Liver (tissue), 9 donors: ENCODE measurements around the gene MANBA. TPM values are rescaled to one million over a fixed set of nuclear protein-coding genes. Genes with fewer than 3 reads are reported as not detected.

Source experiments
- DNase-seq: peaks from one replicate; pipeline ENCODE4 v3.0.0-alpha.2; 2017; ENCODE audit warnings: low spot score
- H3K27ac ChIP-seq, 2 donors: one replicate each; pipeline ENCODE4 v1.7.0; 2013; ENCODE audit warnings: inconsistent platforms in 2 of 2, low read length in 2 of 2, control low read depth in 1 of 2, low read depth in 1 of 2, mild to moderate bottlenecking in 1 of 2
- H3K27me3 ChIP-seq, 4 donors: one replicate each; pipeline versions ENCODE4 v1.6.1 to v1.7.0; 2013; ENCODE audit warnings: low read length in 3 of 4, inconsistent platforms in 1 of 4, mild to moderate bottlenecking in 1 of 4, moderate library complexity in 1 of 4; ENCODE audit not compliant: control insufficient read depth in 4 of 4, insufficient read depth in 4 of 4
- H3K36me3 ChIP-seq, 4 donors: one replicate each; pipeline versions ENCODE4 v1.6.1 to v1.7.0; 2013; ENCODE audit warnings: low read length in 3 of 4, mild to moderate bottlenecking in 3 of 4, low read depth in 1 of 4, moderate library complexity in 1 of 4; ENCODE audit not compliant: control insufficient read depth in 4 of 4, insufficient read depth in 3 of 4
- H3K4me1 ChIP-seq, 4 donors: one replicate each; pipeline versions ENCODE4 v1.6.1 to v1.7.0; 2013; ENCODE audit warnings: low read length in 3 of 4, mild to moderate bottlenecking in 3 of 4, moderate library complexity in 1 of 4; ENCODE audit not compliant: control insufficient read depth in 4 of 4, insufficient read depth in 4 of 4
- H3K4me3 ChIP-seq, 3 donors: one replicate each; pipeline versions ENCODE4 v1.6.1 to v1.7.0; 2013; ENCODE audit warnings: low read length in 3 of 3, control low read depth in 1 of 3, low read depth in 1 of 3, mild to moderate bottlenecking in 1 of 3
- H3K9ac ChIP-seq, 2 donors: one replicate each; pipeline ENCODE4 v1.7.0; 2013; ENCODE audit warnings: low read length in 2 of 2, mild to moderate bottlenecking in 2 of 2, moderate library complexity in 2 of 2, control low read depth in 1 of 2, low read depth in 1 of 2
- H3K9me3 ChIP-seq, 4 donors: one replicate each; pipeline versions ENCODE4 v1.6.1 to v1.7.0; 2013; ENCODE audit warnings: low read length in 3 of 4; ENCODE audit not compliant: control insufficient read depth in 4 of 4
- EGR1 ChIP-seq, 2 donors: IDR thresholded peaks; 2 replicates each; pipeline ENCODE4 v1.6.1; 2016 to 2018; ENCODE audit warnings: antibody characterized with exemption in 2 of 2, low read depth in 2 of 2
- FOXA1 ChIP-seq: IDR thresholded peaks from 2 replicates; pipeline ENCODE4 v1.6.1; 2016; ENCODE audit warnings: antibody characterized with exemption
- FOXA2 ChIP-seq: IDR thresholded peaks from 2 replicates; pipeline ENCODE4 v1.6.1; 2016; ENCODE audit warnings: antibody characterized with exemption
- GABPA ChIP-seq, 2 donors: IDR thresholded peaks in 1 of 2; conservative IDR thresholded peaks in 1 of 2; 2 replicates each; pipeline ENCODE4 v1.6.1; 2016; ENCODE audit warnings: antibody characterized with exemption in 2 of 2, mild to moderate bottlenecking in 1 of 2, moderate library complexity in 1 of 2
- HNF4A ChIP-seq, 2 donors: conservative IDR thresholded peaks; 2 replicates each; pipeline ENCODE4 v1.6.1; 2016; ENCODE audit warnings: antibody characterized with exemption in 2 of 2, mild to moderate bottlenecking in 2 of 2
- HNF4G ChIP-seq: IDR thresholded peaks from 2 replicates; pipeline ENCODE4 v1.6.1; 2016; ENCODE audit warnings: antibody characterized with exemption
- JUND ChIP-seq, 2 donors: IDR thresholded peaks; 2 replicates each; pipeline ENCODE4 v1.6.1; 2016; ENCODE audit warnings: antibody characterized with exemption in 2 of 2
- NR2F2 ChIP-seq: IDR thresholded peaks from 2 replicates; pipeline ENCODE4 v1.6.1; 2016; ENCODE audit warnings: antibody characterized with exemption
- RAD21 ChIP-seq, 2 donors: IDR thresholded peaks; 2 replicates each; pipeline ENCODE4 v1.6.1; 2016; ENCODE audit warnings: antibody characterized with exemption in 2 of 2, mild to moderate bottlenecking in 2 of 2
- RXRA ChIP-seq, 2 donors: IDR thresholded peaks; 2 replicates each; pipeline ENCODE4 v1.6.1; 2017 to 2018; ENCODE audit warnings: antibody characterized with exemption in 2 of 2, mild to moderate bottlenecking in 1 of 2
- SP1 ChIP-seq: IDR thresholded peaks from 2 replicates; pipeline ENCODE4 v1.6.1; 2018; ENCODE audit warnings: antibody characterized with exemption, mild to moderate bottlenecking
- TAF1 ChIP-seq: conservative IDR thresholded peaks from 2 replicates; pipeline ENCODE4 v1.6.1; 2016; ENCODE audit warnings: antibody characterized with exemption, mild to moderate bottlenecking
- YY1 ChIP-seq: IDR thresholded peaks from 2 replicates; pipeline ENCODE4 v1.6.1; 2016; ENCODE audit warnings: antibody characterized with exemption, mild to moderate bottlenecking
- WGBS: extraction: QIAGEN DNeasy Blood & Tissue Kit; methylation state at CpG from one replicate; pipeline ENCODE4 v1.1.7; 2013; 5-methylcytosine and 5-hydroxymethylcytosine counted together
- polyA plus RNA-seq, 2 donors: library from polyadenylated mRNA; stranded (reverse) in 1 of 2; unstranded in 1 of 2; fragments of 200-250 nt in 1 of 2; fragments of >200 nt in 1 of 2; fragmentation: Nextera tagmentation in 1 of 2; extraction: Ambion mirVana in 1 of 2; gene quantifications; one replicate each; pipeline versions ENCODE4 v1.2.1 to v1.2.3, GENCODE V29; 2013 to 2015
- total RNA-seq, 2 donors: library from RNA; depleted of rRNA; stranded (reverse); fragments of >200 nt; gene quantifications; one replicate each; pipeline ENCODE4 v1.2.3, GENCODE V29; 2014
- TF ChIP-seq, protein P1 (sequence below): fragments of 150-350 bp; IDR thresholded peaks from 2 replicates; pipeline ENCODE4 v1.5.1; 2017; ENCODE audit warnings: improper control_type of control experiment, low read depth, low read length; ENCODE audit not compliant: missing input control
- TF ChIP-seq, protein P2 (sequence below): IDR thresholded peaks from 2 replicates; pipeline ENCODE4 v1.6.1; 2016; ENCODE audit warnings: antibody characterized with exemption
- TF ChIP-seq, protein P3 (sequence below): IDR thresholded peaks from 2 replicates; pipeline ENCODE4 v1.6.1; 2016; ENCODE audit warnings: antibody characterized with exemption
- TF ChIP-seq, protein P4 (sequence below): IDR thresholded peaks from 2 replicates; pipeline ENCODE4 v1.6.1; 2016; ENCODE audit warnings: antibody characterized with exemption
- TF ChIP-seq, protein P5 (sequence below): IDR thresholded peaks from 2 replicates; pipeline ENCODE4 v1.6.1; 2016; ENCODE audit warnings: antibody characterized with exemption, mild to moderate bottlenecking
- donor health status: healthy.
- donor health status: healthy.
- donor health status: healthy.
- donor health status: healthy.
- donor health status: healthy.

Gene MANBA
- total and polyA plus RNA-seq, 4 donors = 7.1 to 24.2 (median 15.5) TPM

DNA sequence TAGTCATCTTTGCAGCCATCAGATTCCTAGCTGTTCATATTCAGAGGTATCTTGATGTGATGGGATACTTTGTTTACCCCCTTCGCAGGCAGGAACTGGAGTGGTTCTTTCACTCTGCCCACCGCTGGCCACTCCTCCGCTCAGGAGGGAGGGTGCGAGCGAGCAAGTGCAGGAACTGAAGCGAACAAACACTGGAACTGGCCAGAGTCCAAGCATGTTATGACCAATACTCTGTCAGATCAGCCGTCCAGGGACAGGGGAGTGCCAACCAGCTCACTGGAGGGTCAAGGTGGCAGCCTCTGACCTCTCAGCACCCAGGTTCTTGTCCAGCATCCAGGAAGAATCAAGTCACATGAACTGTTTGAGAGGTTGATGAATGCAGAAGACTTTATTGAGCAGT lies 18.0 kb upstream of the MANBA start (continued):
- TF ChIP-seq, protein P1, sequence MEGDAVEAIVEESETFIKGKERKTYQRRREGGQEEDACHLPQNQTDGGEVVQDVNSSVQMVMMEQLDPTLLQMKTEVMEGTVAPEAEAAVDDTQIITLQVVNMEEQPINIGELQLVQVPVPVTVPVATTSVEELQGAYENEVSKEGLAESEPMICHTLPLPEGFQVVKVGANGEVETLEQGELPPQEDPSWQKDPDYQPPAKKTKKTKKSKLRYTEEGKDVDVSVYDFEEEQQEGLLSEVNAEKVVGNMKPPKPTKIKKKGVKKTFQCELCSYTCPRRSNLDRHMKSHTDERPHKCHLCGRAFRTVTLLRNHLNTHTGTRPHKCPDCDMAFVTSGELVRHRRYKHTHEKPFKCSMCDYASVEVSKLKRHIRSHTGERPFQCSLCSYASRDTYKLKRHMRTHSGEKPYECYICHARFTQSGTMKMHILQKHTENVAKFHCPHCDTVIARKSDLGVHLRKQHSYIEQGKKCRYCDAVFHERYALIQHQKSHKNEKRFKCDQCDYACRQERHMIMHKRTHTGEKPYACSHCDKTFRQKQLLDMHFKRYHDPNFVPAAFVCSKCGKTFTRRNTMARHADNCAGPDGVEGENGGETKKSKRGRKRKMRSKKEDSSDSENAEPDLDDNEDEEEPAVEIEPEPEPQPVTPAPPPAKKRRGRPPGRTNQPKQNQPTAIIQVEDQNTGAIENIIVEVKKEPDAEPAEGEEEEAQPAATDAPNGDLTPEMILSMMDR = no peak
- TF ChIP-seq RXRA (IDR thresholded peaks at IDR 0.05) (peak; percentile 34 to 75), SP1 (peak; percentile 19)

DNA sequence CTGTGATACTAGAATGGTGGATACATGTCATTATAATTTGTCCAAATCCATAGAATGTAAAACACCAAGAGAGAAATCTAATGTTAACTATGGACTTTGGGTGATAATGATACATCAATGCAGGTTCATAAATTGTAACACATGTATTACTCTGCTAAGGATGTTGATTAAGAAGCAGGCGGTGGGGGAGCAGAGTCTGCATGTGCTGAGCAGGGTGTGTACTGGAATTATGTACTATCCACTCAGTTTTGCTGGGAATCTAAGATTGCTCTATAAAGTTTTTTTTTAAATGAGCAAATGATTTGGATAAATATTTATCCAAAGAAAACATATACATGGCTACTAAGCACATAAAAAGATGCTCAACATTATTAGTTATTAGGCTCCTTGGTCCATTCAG lies 15.0 kb upstream of the MANBA start:
- H3K9me3 ChIP-seq = no peaks in the 10 kb centered on the region
- H3K4me1 ChIP-seq = peaks cover 0 to 6% (median 0%) of the 10 kb centered on the region in 4 donors
- H3K27me3 ChIP-seq = no peaks in the 10 kb centered on the region
- no peak overlapping the region for H3K9ac ChIP-seq
- no peak overlapping the region for H3K27ac ChIP-seq
- no peak for TF ChIP-seq JUND (IDR thresholded peaks at IDR 0.05)
- TF ChIP-seq, protein P2, sequence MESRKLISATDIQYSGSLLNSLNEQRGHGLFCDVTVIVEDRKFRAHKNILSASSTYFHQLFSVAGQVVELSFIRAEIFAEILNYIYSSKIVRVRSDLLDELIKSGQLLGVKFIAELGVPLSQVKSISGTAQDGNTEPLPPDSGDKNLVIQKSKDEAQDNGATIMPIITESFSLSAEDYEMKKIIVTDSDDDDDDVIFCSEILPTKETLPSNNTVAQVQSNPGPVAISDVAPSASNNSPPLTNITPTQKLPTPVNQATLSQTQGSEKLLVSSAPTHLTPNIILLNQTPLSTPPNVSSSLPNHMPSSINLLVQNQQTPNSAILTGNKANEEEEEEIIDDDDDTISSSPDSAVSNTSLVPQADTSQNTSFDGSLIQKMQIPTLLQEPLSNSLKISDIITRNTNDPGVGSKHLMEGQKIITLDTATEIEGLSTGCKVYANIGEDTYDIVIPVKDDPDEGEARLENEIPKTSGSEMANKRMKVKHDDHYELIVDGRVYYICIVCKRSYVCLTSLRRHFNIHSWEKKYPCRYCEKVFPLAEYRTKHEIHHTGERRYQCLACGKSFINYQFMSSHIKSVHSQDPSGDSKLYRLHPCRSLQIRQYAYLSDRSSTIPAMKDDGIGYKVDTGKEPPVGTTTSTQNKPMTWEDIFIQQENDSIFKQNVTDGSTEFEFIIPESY = no peak
- TF ChIP-seq NR2F2 = no peak
- no peak for TF ChIP-seq HNF4G
- no peak for TF ChIP-seq HNF4A (conservative IDR thresholded peaks at IDR 0.05)
- TF ChIP-seq RAD21 (IDR thresholded peaks at IDR 0.05) = no peak
- TF ChIP-seq EGR1 (IDR thresholded peaks at IDR 0.05; ENCODE audit: low read depth in 2 of 2) = no peak
- no peak for TF ChIP-seq GABPA (IDR thresholded peaks at IDR 0.05 in 1 of 2, conservative IDR thresholded peaks at IDR 0.05 in 1 of 2)
- TF ChIP-seq TAF1 = no peak
- no peak for TF ChIP-seq SP1
- no peak for TF ChIP-seq RXRA (IDR thresholded peaks at IDR 0.05)
- TF ChIP-seq, protein P3, sequence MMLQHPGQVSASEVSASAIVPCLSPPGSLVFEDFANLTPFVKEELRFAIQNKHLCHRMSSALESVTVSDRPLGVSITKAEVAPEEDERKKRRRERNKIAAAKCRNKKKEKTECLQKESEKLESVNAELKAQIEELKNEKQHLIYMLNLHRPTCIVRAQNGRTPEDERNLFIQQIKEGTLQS = no peak
- TF ChIP-seq, protein P4, sequence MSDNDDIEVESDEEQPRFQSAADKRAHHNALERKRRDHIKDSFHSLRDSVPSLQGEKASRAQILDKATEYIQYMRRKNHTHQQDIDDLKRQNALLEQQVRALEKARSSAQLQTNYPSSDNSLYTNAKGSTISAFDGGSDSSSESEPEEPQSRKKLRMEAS = no peak
- TF ChIP-seq, protein P5, sequence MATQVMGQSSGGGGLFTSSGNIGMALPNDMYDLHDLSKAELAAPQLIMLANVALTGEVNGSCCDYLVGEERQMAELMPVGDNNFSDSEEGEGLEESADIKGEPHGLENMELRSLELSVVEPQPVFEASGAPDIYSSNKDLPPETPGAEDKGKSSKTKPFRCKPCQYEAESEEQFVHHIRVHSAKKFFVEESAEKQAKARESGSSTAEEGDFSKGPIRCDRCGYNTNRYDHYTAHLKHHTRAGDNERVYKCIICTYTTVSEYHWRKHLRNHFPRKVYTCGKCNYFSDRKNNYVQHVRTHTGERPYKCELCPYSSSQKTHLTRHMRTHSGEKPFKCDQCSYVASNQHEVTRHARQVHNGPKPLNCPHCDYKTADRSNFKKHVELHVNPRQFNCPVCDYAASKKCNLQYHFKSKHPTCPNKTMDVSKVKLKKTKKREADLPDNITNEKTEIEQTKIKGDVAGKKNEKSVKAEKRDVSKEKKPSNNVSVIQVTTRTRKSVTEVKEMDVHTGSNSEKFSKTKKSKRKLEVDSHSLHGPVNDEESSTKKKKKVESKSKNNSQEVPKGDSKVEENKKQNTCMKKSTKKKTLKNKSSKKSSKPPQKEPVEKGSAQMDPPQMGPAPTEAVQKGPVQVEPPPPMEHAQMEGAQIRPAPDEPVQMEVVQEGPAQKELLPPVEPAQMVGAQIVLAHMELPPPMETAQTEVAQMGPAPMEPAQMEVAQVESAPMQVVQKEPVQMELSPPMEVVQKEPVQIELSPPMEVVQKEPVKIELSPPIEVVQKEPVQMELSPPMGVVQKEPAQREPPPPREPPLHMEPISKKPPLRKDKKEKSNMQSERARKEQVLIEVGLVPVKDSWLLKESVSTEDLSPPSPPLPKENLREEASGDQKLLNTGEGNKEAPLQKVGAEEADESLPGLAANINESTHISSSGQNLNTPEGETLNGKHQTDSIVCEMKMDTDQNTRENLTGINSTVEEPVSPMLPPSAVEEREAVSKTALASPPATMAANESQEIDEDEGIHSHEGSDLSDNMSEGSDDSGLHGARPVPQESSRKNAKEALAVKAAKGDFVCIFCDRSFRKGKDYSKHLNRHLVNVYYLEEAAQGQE = no peak
- TF ChIP-seq, protein P1 = no peak
- TF ChIP-seq YY1 = no peak
- no peak for TF ChIP-seq FOXA1
- no peak for TF ChIP-seq FOXA2
- H3K4me3 ChIP-seq = no peak overlapping the region
- WGBS = 92% methylated on average over 1 of the region's 1 CpG
- no peak for DNase-seq
- H3K36me3 ChIP-seq = no peaks in the 10 kb centered on the region
